ENCODE results near the gene RTF1. TPM values are rescaled to one million over a fixed set of nuclear protein-coding genes. Genes with fewer than 3 reads are reported as not detected.

Gene RTF1
- total RNA-seq, 1 donor from 2014 or later = 73.8 TPM

DNA sequence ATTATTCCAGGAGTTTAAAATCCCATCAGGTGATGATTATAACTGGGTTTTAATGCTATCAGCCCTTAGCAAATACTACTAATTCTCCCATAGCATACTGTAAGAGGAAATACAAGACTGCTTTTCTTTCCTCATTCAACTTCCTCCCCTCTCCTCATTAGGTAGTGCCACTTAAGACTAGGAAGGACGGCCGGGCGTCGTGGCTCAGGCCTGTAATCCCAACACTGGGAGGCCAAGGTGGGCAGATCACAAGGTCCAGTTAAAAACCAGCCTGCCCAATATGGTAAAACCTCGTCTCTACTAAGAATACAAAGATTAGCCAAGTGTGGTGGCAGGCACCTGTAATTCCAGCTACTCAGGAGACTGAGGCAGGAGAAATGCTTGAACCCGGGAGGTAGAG is 29.2 kb upstream of the RTF1 start:
- Histone ChIP-seq H2AFZ (replicated peaks) (no peak overlapping the region), H3K4me3 (no peak overlapping the region), H3K9ac (no peak overlapping the region), H3K27me3 (no peaks in the 10 kb centered on the region), H3K9me3 (ENCODE audit: low read depth) (no peaks in the 10 kb centered on the region), H3K4me2 (no peak overlapping the region), H3K27ac (no peak overlapping the region), H3K4me1 (no peaks in the 10 kb centered on the region), H3K79me2 (ENCODE audit: low read depth) (no peaks in the 10 kb centered on the region), H3K36me3 (no peaks in the 10 kb centered on the region), H3F3A (ENCODE audit: low read depth) (peaks cover 11% of the 10 kb centered on the region), H4K20me1 (ENCODE audit: low read depth) (no peaks in the 10 kb centered on the region)
- H3K27ac Mint-ChIP-seq = no peak overlapping the region
- H3K27me3 Mint-ChIP-seq (ENCODE audit: insufficient read depth, low read depth) = peaks cover 7% of the 10 kb centered on the region
- no peaks in the 10 kb centered on the region for H3K4me1 Mint-ChIP-seq
- no peak for DNase-seq (ENCODE audit: low spot score)
- TF ChIP-seq, protein P1, sequence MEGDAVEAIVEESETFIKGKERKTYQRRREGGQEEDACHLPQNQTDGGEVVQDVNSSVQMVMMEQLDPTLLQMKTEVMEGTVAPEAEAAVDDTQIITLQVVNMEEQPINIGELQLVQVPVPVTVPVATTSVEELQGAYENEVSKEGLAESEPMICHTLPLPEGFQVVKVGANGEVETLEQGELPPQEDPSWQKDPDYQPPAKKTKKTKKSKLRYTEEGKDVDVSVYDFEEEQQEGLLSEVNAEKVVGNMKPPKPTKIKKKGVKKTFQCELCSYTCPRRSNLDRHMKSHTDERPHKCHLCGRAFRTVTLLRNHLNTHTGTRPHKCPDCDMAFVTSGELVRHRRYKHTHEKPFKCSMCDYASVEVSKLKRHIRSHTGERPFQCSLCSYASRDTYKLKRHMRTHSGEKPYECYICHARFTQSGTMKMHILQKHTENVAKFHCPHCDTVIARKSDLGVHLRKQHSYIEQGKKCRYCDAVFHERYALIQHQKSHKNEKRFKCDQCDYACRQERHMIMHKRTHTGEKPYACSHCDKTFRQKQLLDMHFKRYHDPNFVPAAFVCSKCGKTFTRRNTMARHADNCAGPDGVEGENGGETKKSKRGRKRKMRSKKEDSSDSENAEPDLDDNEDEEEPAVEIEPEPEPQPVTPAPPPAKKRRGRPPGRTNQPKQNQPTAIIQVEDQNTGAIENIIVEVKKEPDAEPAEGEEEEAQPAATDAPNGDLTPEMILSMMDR (IDR thresholded peaks at IDR 0.05) = no peak
- TF ChIP-seq EZH2phosphoT487 (IDR thresholded peaks at IDR 0.05) (no peak), EZH2 (IDR thresholded peaks at IDR 0.05) (no peak)
- no peaks in the 10 kb centered on the region for H3K9me3 Mint-ChIP-seq
- H3K4me3 Mint-ChIP-seq = no peak overlapping the region
- H3K36me3 Mint-ChIP-seq = peaks cover 3% of the 10 kb centered on the region

DNA sequence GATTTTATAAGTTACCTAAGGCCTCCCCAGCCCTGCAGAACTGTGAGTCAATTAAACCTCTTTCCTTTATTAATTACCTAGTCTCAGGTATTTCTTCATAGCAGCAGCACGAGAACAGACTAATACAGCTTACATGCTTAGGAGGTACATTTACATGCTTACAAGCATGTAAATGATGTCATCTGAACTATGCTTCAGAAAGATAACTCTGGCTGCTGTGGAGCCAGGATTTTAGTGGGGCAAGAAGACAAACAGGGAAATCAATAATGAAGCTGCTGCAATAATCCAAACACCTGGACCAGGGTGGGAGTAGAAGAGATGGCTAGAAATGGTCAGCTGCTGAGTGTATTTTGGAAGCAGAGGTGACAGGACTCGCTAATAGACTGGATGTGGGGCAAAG is 24.2 kb upstream of the RTF1 start:
- H3K27ac Mint-ChIP-seq = no peak overlapping the region
- H3K9me3 Mint-ChIP-seq = no peaks in the 10 kb centered on the region
- H3K27me3 Mint-ChIP-seq (ENCODE audit: insufficient read depth, low read depth) = peaks cover 6% of the 10 kb centered on the region

DNA sequence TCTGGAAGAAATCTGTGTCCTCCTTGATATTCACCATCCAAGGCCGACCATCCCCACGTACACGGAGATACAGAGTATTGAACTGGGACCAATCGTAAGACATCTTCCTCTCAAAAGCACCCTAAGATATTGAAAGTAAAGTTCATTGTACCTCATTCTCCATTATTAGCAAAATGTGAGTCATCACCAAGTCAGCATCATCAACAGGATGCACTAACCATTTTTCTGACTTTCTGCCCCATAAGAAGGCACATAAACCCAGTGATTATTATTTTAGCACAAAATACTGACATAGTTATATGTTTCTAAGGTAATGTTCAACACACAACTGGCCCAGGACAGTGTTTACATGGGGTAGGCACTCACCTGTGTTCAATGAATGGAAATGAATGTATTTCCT is 22.0 kb upstream of the RTF1 start:
- Histone ChIP-seq H3K9me3 (ENCODE audit: low read depth) (no peaks in the 10 kb centered on the region), H3K27ac (no peak overlapping the region), H2AFZ (replicated peaks) (no peak overlapping the region), H3K27me3 (no peaks in the 10 kb centered on the region), H3K79me2 (ENCODE audit: low read depth) (no peaks in the 10 kb centered on the region), H3F3A (ENCODE audit: low read depth) (peaks cover 3% of the 10 kb centered on the region), H3K4me3 (no peak overlapping the region), H3K4me1 (no peaks in the 10 kb centered on the region), H3K4me2 (no peak overlapping the region), H3K36me3 (no peaks in the 10 kb centered on the region), H3K9ac (no peak overlapping the region), H4K20me1 (ENCODE audit: low read depth) (no peaks in the 10 kb centered on the region)
- peaks cover 19% of the 10 kb centered on the region for H3K36me3 Mint-ChIP-seq
- TF ChIP-seq, protein P1 (IDR thresholded peaks at IDR 0.05) = no peak
- TF ChIP-seq EZH2 (IDR thresholded peaks at IDR 0.05) = no peak
- TF ChIP-seq EZH2phosphoT487 (IDR thresholded peaks at IDR 0.05) = no peak
- no peak overlapping the region for H3K27ac Mint-ChIP-seq
- H3K9me3 Mint-ChIP-seq = no peaks in the 10 kb centered on the region
- H3K4me3 Mint-ChIP-seq = no peak overlapping the region
- peaks cover 6% of the 10 kb centered on the region for H3K27me3 Mint-ChIP-seq (ENCODE audit: insufficient read depth, low read depth)
- DNase-seq (ENCODE audit: low spot score) = no peak
- H3K4me1 Mint-ChIP-seq = no peaks in the 10 kb centered on the region

More for the DNA sequence above, 24.2 kb upstream of the RTF1 start:
- no peaks in the 10 kb centered on the region for H3K9me3 ChIP-seq (ENCODE audit: low read depth)
- no peak for DNase-seq (ENCODE audit: low spot score)
- H3K4me2 ChIP-seq = no peak overlapping the region
- H3K27me3 ChIP-seq = no peaks in the 10 kb centered on the region
- H3K4me3 Mint-ChIP-seq = no peak overlapping the region
- no peaks in the 10 kb centered on the region for H3K79me2 ChIP-seq (ENCODE audit: low read depth)
- H3K27ac ChIP-seq = no peak overlapping the region
- peaks cover 3% of the 10 kb centered on the region for H3F3A ChIP-seq (ENCODE audit: low read depth)
- no peaks in the 10 kb centered on the region for H3K4me1 Mint-ChIP-seq
- TF ChIP-seq EZH2phosphoT487 (IDR thresholded peaks at IDR 0.05) = no peak
- H2AFZ ChIP-seq (replicated peaks) = no peak overlapping the region
- H3K4me1 ChIP-seq = no peaks in the 10 kb centered on the region
- no peaks in the 10 kb centered on the region for H3K36me3 ChIP-seq
- H4K20me1 ChIP-seq (ENCODE audit: low read depth) = no peaks in the 10 kb centered on the region
- no peak overlapping the region for H3K9ac ChIP-seq
- peaks cover 19% of the 10 kb centered on the region for H3K36me3 Mint-ChIP-seq
- no peak overlapping the region for H3K4me3 ChIP-seq

DNA sequence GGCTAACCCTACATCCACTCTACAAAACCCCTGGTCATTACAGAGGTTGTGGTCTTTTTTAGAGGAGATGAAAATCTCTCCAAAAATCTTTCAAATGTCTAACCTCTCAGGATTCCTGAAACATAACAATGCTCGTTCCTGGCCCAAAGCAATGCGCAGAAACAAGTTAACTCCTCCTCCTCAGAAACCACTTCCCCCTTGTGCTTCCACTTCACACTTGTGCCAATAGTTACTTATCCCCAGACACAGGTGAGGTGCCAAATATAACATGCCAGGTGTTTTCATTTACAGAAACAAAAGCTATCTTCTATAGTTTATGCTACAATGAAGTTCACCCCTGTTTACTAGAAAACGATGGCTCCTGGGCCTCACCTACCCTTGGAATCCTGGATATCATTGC is 20.8 kb upstream of the RTF1 start:
- H3K27me3 ChIP-seq = no peaks in the 10 kb centered on the region
- H3K9ac ChIP-seq = no peak overlapping the region
- no peaks in the 10 kb centered on the region for H3K4me1 ChIP-seq
- Mint-ChIP-seq H3K36me3 (peaks cover 19% of the 10 kb centered on the region), H3K27me3 (ENCODE audit: insufficient read depth, low read depth) (peaks cover 6% of the 10 kb centered on the region), H3K27ac (no peak overlapping the region), H3K4me1 (no peaks in the 10 kb centered on the region), H3K9me3 (no peaks in the 10 kb centered on the region), H3K4me3 (no peak overlapping the region)
- H3K36me3 ChIP-seq = no peaks in the 10 kb centered on the region
- H3K79me2 ChIP-seq (ENCODE audit: low read depth) = no peaks in the 10 kb centered on the region
- no peak overlapping the region for H3K4me3 ChIP-seq
- H3K4me2 ChIP-seq = no peak overlapping the region
- peaks cover 3% of the 10 kb centered on the region for H3F3A ChIP-seq (ENCODE audit: low read depth)
- no peak overlapping the region for H3K27ac ChIP-seq
- DNase-seq (ENCODE audit: low spot score) = no peak
- H3K9me3 ChIP-seq (ENCODE audit: low read depth) = no peaks in the 10 kb centered on the region
- no peak overlapping the region for H2AFZ ChIP-seq (replicated peaks)
- no peak for TF ChIP-seq EZH2 (IDR thresholded peaks at IDR 0.05)
- TF ChIP-seq, protein P1 (IDR thresholded peaks at IDR 0.05) = no peak
- TF ChIP-seq EZH2phosphoT487 (IDR thresholded peaks at IDR 0.05) = no peak
- H4K20me1 ChIP-seq (ENCODE audit: low read depth) = no peaks in the 10 kb centered on the region

Measured in neural progenitor cell (in vitro differentiated cells).